IMR-90 (cell line): ENCODE results near the gene NUP98.

Experiments used
- CEBPB ChIP-seq: IDR thresholded peaks from 2 replicates; pipeline ENCODE4 v1.6.1; 2012; ENCODE audit warnings: low read depth, low read length, improper control_type of control experiment
- CTCF ChIP-seq: conservative IDR thresholded peaks from 2 replicates; pipeline ENCODE4 v1.5.1; 2012; ENCODE audit warnings: mild to moderate bottlenecking, low read depth, low read length, improper control_type of control experiment
- ELK1 ChIP-seq: fragments of 150-350 bp; IDR thresholded peaks from 2 replicates; pipeline ENCODE4 v1.6.1; 2016; ENCODE audit warnings: low read depth, mild to moderate bottlenecking, low read length, moderate library complexity, borderline replicate concordance
- FOS ChIP-seq: fragments of 150-350 bp; IDR thresholded peaks from 2 replicates; pipeline ENCODE4 v1.6.1; 2016; ENCODE audit warnings: low read depth, low read length
- MAZ ChIP-seq: IDR thresholded peaks from 2 replicates; pipeline ENCODE4 v1.6.1; 2012; ENCODE audit warnings: low read depth, mild to moderate bottlenecking, low read length, improper control_type of control experiment, moderate library complexity, borderline replicate concordance
- MXI1 ChIP-seq: IDR thresholded peaks from 2 replicates; pipeline ENCODE4 v1.6.1; 2012; ENCODE audit warnings: low read depth, mild to moderate bottlenecking, low read length, moderate library complexity, borderline replicate concordance
- POLR2A ChIP-seq: IDR thresholded peaks from 2 replicates; pipeline ENCODE4 v1.6.1; 2012; ENCODE audit warnings: mild to moderate bottlenecking, low read depth, low read length
- RAD21 ChIP-seq: IDR thresholded peaks from 2 replicates; pipeline ENCODE4 v1.6.1; 2012; ENCODE audit warnings: low read length, improper control_type of control experiment
- RCOR1 ChIP-seq: IDR thresholded peaks from 2 replicates; pipeline ENCODE4 v1.6.1; 2012; ENCODE audit warnings: mild to moderate bottlenecking, low read length, improper control_type of control experiment; ENCODE audit not compliant: insufficient replicate concordance
- RFX5 ChIP-seq: IDR thresholded peaks from 2 replicates; pipeline ENCODE4 v1.8.0; 2012; ENCODE audit warnings: low read depth, mild to moderate bottlenecking, low read length, moderate library complexity
- SMC3 ChIP-seq: fragments of 150-350 bp; IDR thresholded peaks from 2 replicates; pipeline ENCODE4 v1.6.1; 2016; ENCODE audit warnings: low read depth, mild to moderate bottlenecking, antibody characterized with exemption, low read length, moderate library complexity
- USF2 ChIP-seq: fragments of 150-350 bp; IDR thresholded peaks from 2 replicates; pipeline ENCODE4 v1.6.1; 2017; ENCODE audit warnings: mild to moderate bottlenecking, antibody characterized with exemption, low read length, low read depth

- no peak for TF ChIP-seq MXI1
- TF ChIP-seq MAZ: no peak
- TF ChIP-seq CTCF: no peak
- TF ChIP-seq POLR2A: no peak
- no peak for TF ChIP-seq CEBPB
- TF ChIP-seq RFX5: no peak
- TF ChIP-seq USF2: no peak
- no peak for TF ChIP-seq SMC3
- no peak for TF ChIP-seq RAD21
- no peak for TF ChIP-seq FOS
- TF ChIP-seq RCOR1: no peak
- no peak for TF ChIP-seq ELK1
Observed at GRCh38 chr11:3626250-3626960, 170.9 kb downstream of the NUP98 start.
